Measurements from ENCODE around the gene GHSR. TPM values are rescaled to one million over a fixed set of nuclear protein-coding genes. Genes with fewer than 3 reads are reported as not detected.

The GHSR gene
- total and polyA plus RNA-seq, 2 of the 8 experiments (the other 6 are each of a cell fraction or from before 2014, with no cell fraction given): not detected

DNA sequence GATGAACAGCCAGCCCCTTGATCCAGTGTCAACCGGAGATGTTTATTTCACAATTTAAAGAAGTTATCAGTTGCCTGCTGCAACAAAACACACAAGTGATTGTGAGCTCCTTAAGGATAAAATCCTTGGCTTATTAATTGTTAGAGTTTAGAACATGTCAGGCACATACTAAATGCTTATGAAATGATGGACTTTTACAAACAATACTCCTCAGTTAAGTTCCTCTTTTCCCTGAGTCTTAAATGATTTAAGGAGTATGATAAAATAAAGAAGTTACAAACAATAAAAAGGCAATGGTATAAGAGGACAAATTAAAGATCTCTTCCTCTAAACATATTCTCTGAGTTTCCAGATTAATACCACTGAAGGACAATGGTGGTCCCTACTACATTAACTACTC is 5.7 kb downstream of the GHSR start (continued):
- TF ChIP-seq, protein P1, sequence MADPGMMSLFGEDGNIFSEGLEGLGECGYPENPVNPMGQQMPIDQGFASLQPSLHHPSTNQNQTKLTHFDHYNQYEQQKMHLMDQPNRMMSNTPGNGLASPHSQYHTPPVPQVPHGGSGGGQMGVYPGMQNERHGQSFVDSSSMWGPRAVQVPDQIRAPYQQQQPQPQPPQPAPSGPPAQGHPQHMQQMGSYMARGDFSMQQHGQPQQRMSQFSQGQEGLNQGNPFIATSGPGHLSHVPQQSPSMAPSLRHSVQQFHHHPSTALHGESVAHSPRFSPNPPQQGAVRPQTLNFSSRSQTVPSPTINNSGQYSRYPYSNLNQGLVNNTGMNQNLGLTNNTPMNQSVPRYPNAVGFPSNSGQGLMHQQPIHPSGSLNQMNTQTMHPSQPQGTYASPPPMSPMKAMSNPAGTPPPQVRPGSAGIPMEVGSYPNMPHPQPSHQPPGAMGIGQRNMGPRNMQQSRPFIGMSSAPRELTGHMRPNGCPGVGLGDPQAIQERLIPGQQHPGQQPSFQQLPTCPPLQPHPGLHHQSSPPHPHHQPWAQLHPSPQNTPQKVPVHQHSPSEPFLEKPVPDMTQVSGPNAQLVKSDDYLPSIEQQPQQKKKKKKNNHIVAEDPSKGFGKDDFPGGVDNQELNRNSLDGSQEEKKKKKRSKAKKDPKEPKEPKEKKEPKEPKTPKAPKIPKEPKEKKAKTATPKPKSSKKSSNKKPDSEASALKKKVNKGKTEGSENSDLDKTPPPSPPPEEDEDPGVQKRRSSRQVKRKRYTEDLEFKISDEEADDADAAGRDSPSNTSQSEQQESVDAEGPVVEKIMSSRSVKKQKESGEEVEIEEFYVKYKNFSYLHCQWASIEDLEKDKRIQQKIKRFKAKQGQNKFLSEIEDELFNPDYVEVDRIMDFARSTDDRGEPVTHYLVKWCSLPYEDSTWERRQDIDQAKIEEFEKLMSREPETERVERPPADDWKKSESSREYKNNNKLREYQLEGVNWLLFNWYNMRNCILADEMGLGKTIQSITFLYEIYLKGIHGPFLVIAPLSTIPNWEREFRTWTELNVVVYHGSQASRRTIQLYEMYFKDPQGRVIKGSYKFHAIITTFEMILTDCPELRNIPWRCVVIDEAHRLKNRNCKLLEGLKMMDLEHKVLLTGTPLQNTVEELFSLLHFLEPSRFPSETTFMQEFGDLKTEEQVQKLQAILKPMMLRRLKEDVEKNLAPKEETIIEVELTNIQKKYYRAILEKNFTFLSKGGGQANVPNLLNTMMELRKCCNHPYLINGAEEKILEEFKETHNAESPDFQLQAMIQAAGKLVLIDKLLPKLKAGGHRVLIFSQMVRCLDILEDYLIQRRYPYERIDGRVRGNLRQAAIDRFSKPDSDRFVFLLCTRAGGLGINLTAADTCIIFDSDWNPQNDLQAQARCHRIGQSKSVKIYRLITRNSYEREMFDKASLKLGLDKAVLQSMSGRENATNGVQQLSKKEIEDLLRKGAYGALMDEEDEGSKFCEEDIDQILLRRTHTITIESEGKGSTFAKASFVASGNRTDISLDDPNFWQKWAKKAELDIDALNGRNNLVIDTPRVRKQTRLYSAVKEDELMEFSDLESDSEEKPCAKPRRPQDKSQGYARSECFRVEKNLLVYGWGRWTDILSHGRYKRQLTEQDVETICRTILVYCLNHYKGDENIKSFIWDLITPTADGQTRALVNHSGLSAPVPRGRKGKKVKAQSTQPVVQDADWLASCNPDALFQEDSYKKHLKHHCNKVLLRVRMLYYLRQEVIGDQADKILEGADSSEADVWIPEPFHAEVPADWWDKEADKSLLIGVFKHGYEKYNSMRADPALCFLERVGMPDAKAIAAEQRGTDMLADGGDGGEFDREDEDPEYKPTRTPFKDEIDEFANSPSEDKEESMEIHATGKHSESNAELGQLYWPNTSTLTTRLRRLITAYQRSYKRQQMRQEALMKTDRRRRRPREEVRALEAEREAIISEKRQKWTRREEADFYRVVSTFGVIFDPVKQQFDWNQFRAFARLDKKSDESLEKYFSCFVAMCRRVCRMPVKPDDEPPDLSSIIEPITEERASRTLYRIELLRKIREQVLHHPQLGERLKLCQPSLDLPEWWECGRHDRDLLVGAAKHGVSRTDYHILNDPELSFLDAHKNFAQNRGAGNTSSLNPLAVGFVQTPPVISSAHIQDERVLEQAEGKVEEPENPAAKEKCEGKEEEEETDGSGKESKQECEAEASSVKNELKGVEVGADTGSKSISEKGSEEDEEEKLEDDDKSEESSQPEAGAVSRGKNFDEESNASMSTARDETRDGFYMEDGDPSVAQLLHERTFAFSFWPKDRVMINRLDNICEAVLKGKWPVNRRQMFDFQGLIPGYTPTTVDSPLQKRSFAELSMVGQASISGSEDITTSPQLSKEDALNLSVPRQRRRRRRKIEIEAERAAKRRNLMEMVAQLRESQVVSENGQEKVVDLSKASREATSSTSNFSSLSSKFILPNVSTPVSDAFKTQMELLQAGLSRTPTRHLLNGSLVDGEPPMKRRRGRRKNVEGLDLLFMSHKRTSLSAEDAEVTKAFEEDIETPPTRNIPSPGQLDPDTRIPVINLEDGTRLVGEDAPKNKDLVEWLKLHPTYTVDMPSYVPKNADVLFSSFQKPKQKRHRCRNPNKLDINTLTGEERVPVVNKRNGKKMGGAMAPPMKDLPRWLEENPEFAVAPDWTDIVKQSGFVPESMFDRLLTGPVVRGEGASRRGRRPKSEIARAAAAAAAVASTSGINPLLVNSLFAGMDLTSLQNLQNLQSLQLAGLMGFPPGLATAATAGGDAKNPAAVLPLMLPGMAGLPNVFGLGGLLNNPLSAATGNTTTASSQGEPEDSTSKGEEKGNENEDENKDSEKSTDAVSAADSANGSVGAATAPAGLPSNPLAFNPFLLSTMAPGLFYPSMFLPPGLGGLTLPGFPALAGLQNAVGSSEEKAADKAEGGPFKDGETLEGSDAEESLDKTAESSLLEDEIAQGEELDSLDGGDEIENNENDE (IDR thresholded peaks at IDR 0.05; ENCODE audit: insufficient replicate concordance, low read length): no peak
- TF ChIP-seq BRCA1 (IDR thresholded peaks at IDR 0.05; ENCODE audit: low read depth, low read length) (no peak), BACH1 (IDR thresholded peaks at IDR 0.05; ENCODE audit: low read length) (no peak), RXRA (IDR thresholded peaks at IDR 0.05; ENCODE audit: insufficient read depth, low read depth, low read length) (no peak), SIX5 (IDR thresholded peaks at IDR 0.05; ENCODE audit: low read depth, low read length) (no peak), NANOG (IDR thresholded peaks at IDR 0.05; ENCODE audit: insufficient read depth, low read depth, low read length, poor library complexity, severe bottlenecking) (no peak), KDM4A (IDR thresholded peaks at IDR 0.05; ENCODE audit: low read depth, low read length, severe bottlenecking) (no peak)

Measured in H1 (cell line).